DMS 273 treated with DMSO at 0.1 percent for 48 hours (cell line): ENCODE data around the gene WDR7.

Experiments used
- DNase-seq: peaks from one replicate; lab custom pipeline; 2025; lab: John Stamatoyannopoulos, UW

WDR7 gene

GRCh38 chr18:56937874-56938430 is 286.8 kb downstream of the WDR7 start:
- DNase-seq: no peak

- no peak for DNase-seq
Measured at GRCh38 chr18:56945171-56946083, 294.3 kb downstream of the WDR7 start.

GRCh38 chr18:56947236-56947635 is 296.1 kb downstream of the WDR7 start:
- no peak for DNase-seq

GRCh38 chr18:56952026-56952425 is 300.9 kb downstream of the WDR7 start:
- DNase-seq: no peak

- DNase-seq: no peak
Measured at GRCh38 chr18:56953428-56954198, 302.5 kb downstream of the WDR7 start.

GRCh38 chr18:56955490-56955889 is 304.3 kb downstream of the WDR7 start:
- DNase-seq: no peak

GRCh38 chr18:56959120-56959519 is 308.0 kb downstream of the WDR7 start:
- no peak for DNase-seq

GRCh38 chr18:56962322-56962721 is 311.2 kb downstream of the WDR7 start:
- DNase-seq: no peak

- no peak for DNase-seq
Measured at GRCh38 chr18:56967035-56967434, 315.9 kb downstream of the WDR7 start.

- DNase-seq: no peak
Measured at GRCh38 chr18:56973487-56973886, 322.3 kb downstream of the WDR7 start.

- DNase-seq: no peak
Measured at GRCh38 chr18:56974141-56974540, 323.0 kb downstream of the WDR7 start.

- no peak for DNase-seq
Measured at GRCh38 chr18:56975276-56975675, 324.1 kb downstream of the WDR7 start.

GRCh38 chr18:56977309-56977708 is 326.1 kb downstream of the WDR7 start:
- no peak for DNase-seq

- no peak for DNase-seq
Measured at GRCh38 chr18:56977771-56978170, 326.6 kb downstream of the WDR7 start.

- no peak for DNase-seq
Measured at GRCh38 chr18:56980151-56980550, 329.0 kb downstream of the WDR7 start.

- no peak for DNase-seq
Measured at GRCh38 chr18:56982766-56983165, 331.6 kb downstream of the WDR7 start.

- DNase-seq: no peak
Measured at GRCh38 chr18:56983275-56983992, 332.3 kb downstream of the WDR7 start.

- no peak for DNase-seq
Measured at GRCh38 chr18:56984731-56985130, 333.6 kb downstream of the WDR7 start.

- DNase-seq: no peak
Measured at GRCh38 chr18:56986829-56987228, 335.7 kb downstream of the WDR7 start.

GRCh38 chr18:56987236-56987635 is 336.1 kb downstream of the WDR7 start:
- no peak for DNase-seq

GRCh38 chr18:56988022-56988421 is 336.9 kb downstream of the WDR7 start:
- DNase-seq: no peak

GRCh38 chr18:56990678-56991077 is 339.5 kb downstream of the WDR7 start:
- DNase-seq: no peak
